AG08396 (cell line): Measurements from ENCODE around the gene HDAC10.

Source experiments
- DNase-seq: peaks from one replicate; pipeline ENCODE4 v3.0.0; 2012; ENCODE audit warnings: low spot score, mixed read lengths

Gene HDAC10

GRCh38 chr22:50250555-50251476, at the start of gene HDAC10:
Gene HDAC10, minus strand, starts transcription at chr22:50251265. Its CDS starts 233 bp downstream, at chr22:50251032.
- DNase-seq, result peak; percentile 94

GRCh38 chr22:50300620-50301257, 49.7 kb upstream of the HDAC10 start:
- no peak for DNase-seq

GRCh38 chr22:50299785-50300619, 48.9 kb upstream of the HDAC10 start:
- DNase-seq, result no peak

- peak; percentile 49 for DNase-seq
Observed at GRCh38 chr22:50298937-50299784, 48.1 kb upstream of the HDAC10 start.

DNA sequence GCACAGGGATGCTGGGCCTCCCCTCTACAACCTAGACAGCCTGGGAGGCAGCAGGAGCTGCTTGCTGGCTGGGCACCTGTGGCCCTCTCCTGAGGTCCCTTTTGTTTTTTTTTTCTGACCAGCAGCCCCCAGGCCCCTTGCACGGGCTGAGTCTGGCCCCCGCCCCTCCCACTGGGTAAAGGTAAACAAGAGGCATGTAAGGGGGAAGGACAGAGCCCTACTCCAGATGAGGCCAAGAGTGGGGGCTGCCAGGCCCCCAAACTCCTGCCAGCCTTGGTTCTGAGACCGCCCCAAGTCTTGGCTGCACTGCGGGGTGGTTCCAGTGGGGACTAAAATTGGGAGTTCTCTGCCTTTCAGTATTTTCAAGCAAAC, 47.2 kb upstream of the HDAC10 start:
- no peak for DNase-seq

- no peak for DNase-seq
Observed at GRCh38 chr22:50297510-50298265, 46.6 kb upstream of the HDAC10 start.

DNA sequence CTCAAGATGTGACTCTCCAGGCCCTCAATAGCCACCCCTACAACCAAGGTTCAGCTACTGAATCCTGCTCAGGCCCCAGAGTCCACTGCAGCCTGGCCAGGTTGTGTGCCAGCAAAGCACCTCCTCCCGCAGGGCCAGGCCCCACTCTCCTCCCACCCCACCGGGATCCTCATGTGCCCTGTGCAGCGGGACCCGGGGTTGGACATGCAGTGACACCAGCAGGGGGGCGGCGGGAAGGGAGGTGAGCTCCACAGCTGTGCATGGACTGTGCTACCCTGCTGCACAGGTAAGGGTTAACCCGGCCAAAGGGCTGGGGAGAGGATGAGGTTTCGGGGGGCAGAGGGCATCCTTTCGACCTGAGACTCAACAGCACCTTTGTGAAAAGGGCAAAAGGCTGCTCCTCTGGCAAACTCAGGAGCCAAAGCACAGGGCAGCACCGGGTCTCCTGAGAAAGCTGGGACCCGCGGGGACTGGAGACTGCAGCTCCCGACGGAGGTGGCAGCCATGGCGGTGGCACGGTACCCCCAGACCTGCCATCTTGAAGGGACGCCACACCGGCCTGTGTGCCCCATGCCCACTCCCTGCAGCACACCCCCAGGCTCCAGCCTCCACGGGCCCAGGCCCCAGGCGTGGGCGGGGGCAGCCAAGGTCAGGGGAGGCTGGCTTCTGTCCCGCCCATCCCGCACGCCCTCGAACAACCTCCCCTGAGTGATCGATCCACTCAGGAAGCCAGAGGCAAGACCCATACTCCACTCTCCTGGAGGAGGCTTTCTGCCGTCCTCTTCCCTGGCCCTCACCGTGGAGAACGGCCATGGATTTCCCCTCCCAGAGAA, 45.8 kb upstream of the HDAC10 start:
- DNase-seq, result no peak

- no peak for DNase-seq
Observed at GRCh38 chr22:50294319-50294656, 43.2 kb upstream of the HDAC10 start.

DNA sequence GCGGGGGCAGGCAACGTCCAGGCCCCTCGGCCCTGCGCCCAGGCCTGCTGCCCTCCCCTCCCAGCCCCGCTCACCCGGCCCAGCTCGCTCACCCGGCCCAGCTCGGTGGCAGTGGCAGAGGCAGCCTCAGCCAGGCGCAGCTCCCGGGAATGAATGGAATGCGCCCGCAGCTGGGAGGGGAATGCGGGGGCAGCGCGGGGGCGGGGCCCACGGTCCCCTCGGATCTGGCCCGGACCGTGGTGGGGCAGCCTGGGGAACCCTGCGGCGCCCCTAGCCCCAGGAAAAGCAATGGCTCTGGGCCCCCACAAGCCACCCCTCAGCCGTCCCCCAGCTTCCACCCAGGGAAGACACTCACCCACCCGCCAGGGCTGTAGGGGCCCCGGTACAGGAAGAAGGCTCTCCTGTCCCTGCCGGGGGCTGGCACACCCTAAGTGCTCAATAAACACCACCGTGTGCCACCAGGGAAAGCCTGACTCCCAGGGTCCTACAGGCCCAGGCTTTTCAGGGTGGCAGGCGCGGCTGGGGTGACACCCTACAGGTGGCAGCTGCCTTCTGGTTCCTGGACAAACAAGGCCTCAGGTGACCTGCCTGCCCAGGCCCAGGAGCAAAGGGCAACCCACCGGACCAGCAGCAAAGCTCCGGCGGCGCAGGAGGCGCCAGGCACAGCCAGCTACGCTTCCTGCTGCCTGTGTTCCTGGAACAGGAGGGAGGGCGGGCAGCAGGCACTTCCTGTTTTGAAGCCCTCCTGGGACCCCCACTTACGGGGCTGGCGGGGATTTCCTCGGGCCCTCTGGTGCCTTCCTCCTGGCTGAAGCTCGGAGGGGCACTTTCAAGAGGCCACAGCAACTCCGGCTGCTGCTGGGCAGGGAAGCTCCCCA, 42.6 kb upstream of the HDAC10 start:
- peak; percentile 93 for DNase-seq

- DNase-seq, result no peak
Observed at GRCh38 chr22:50292643-50293440, 41.8 kb upstream of the HDAC10 start.

- no peak for DNase-seq
Observed at GRCh38 chr22:50289942-50290630, 39.0 kb upstream of the HDAC10 start.

DNA sequence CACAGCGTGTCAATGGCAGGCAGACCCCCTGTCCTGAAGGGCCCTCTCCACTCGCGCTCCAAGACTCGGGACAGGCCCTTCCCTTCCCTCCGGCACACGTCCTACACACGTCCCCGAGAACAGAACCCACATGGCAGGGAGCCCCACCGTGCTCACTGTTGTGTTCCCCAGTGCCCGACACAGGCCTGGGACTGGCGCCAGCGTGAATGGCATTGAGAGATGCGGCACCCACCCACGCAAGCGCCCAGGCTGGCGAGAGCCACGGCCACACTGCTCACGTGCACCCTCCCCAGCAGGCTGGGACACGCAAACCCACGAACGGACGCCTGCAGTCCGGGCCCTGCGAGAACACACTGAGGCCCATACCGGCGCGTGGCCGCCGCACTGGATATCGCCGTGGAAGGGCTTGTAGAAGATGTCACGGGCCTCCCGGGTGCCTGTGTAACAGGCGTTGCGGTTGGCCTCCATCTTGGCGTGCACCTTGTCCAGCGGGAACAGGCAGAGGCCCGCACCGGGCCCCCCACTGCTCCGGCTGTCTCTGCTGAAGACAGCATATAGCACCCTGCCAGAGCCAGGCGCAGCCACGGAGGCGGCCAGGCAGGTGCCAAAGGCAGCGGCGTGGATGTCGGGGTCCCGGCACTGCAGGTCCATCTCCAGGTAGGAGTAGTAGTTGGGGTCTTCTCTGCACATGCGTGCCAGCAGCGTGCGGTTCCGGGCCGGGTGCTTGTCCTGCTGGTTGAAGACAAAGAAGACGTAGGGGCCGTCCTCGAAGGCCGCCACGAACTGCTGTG, 38.3 kb upstream of the HDAC10 start:
- no peak for DNase-seq

GRCh38 chr22:50287731-50288130, 36.7 kb upstream of the HDAC10 start:
- no peak for DNase-seq

GRCh38 chr22:50286701-50287318, 35.7 kb upstream of the HDAC10 start:
- DNase-seq, result no peak

DNA sequence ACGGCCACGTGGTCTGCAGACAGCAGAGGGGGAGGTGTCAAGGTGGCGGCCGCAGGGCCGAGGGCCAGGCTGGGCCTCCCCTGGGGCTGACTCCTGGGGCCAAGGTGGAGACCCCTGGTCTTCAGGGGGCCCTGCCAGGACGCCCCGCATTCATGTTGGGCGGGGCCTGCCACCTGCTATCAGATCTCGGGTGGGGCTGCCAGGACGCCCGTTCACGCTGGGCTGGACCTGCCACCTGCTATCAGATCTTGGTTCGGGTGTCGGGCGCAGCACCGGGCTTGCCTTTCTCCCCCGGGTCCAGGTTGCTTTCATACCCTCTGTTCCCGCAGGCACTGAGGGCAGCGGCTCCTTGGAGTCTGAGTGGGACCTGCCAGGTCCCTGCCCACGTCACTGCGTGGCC, 35.2 kb upstream of the HDAC10 start:
- no peak for DNase-seq

DNA sequence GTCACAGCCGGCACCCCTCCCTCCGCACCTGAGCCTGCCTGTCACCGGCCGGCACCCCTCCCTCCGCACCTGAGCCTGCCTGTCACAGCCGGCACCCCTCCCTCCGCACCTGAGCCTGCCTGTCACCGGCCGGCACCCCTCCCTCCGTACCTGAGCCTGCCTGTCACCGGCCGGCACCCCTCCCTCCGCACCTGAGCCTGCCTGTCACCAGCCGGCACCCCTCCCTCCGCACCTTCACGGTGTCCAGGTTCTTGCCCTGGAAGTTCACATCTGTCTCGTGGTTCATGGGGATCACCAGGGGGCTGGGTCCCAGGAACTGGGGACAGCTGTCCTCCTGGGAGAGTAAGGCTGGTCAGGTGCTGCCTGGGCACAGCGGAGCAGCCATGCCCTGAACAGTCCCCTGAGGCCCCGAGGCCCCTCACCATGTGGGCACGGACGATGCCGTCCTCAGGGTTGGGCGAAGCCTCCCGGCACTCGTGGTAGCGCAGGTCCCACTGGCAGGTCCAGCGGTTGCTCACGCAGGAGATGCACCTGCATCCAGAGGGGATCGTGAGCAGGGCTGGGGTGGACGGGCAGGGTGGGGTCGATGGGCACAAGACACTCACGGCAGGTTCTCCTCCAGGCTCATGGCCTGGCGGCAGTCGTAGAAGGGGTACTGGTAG, 34.6 kb upstream of the HDAC10 start:
- DNase-seq, result no peak
